Activated CD8-positive, alpha-beta T cell treated with anti-CD3 and anti-CD28 coated beads for 36 hours (primary cell): ENCODE results near the gene CXCL6. TPM values are rescaled to one million over a fixed set of nuclear protein-coding genes. Genes with fewer than 3 reads are reported as not detected.

Source experiments
- ATAC-seq: fragments of 200-7000 bp; cut with Tn5 transposase; one replicate; pipeline ENCODE4 v1.10.0; 2021; ENCODE audit warnings: mild to moderate bottlenecking, moderate library complexity
- CTCF ChIA-PET: fragments of 350-600 bp; sonication (Branson Sonifier 250); formaldehyde crosslinking; loops from one replicate; lab custom pipeline; 2021; ENCODE audit warnings: antibody characterized with exemption; lab: Charles Lee
- POLR2A ChIA-PET: fragments of 350-600 bp; sonication (Branson Sonifier 250); formaldehyde crosslinking; loops from one replicate; lab custom pipeline; 2021; ENCODE audit warnings: antibody characterized with exemption; lab: Charles Lee
- DNase-seq: peaks from one replicate; pipeline ENCODE4 v3.0.0-alpha.2; 2020
- H3K27ac Mint-ChIP-seq: one replicate; pipeline ENCODE4 v1.8.0; 2021; ENCODE audit warnings: mild to moderate bottlenecking, mixed read lengths
- H3K27me3 Mint-ChIP-seq: one replicate; pipeline ENCODE4 v1.8.0; 2021; ENCODE audit warnings: mixed read lengths
- H3K36me3 Mint-ChIP-seq: one replicate; pipeline ENCODE4 v1.8.0; 2021; ENCODE audit warnings: low read depth, mixed read lengths
- H3K4me1 Mint-ChIP-seq: one replicate; pipeline ENCODE4 v1.8.0; 2021; ENCODE audit warnings: low read depth, mixed read lengths
- H3K4me3 Mint-ChIP-seq: one replicate; pipeline ENCODE4 v1.8.0; 2021; ENCODE audit warnings: mild to moderate bottlenecking, moderate library complexity, mixed read lengths
- H3K9me3 Mint-ChIP-seq: one replicate; pipeline ENCODE4 v1.8.0; 2021; ENCODE audit warnings: mixed read lengths
- CTCF ChIP-seq: fragments of 200-600 bp; IDR thresholded peaks from one replicate; pipeline ENCODE4 v1.8.0; 2022; ENCODE audit warnings: antibody characterized with exemption, mild to moderate bottlenecking
- intact Hi-C: fragments of 100-400 bp; cut with micrococcal nuclease; formaldehyde crosslinking; loops from one replicate; pipeline ENCODE4 v1.10.0; 2022
- total RNA-seq, 2 experiments: library from RNA; stranded (reverse); gene quantifications; one replicate each; pipeline ENCODE4 v1.2.3, GENCODE V29; 2021

Gene CXCL6
- total RNA-seq, 2 experiments from 2014 or later: not detected

DNA sequence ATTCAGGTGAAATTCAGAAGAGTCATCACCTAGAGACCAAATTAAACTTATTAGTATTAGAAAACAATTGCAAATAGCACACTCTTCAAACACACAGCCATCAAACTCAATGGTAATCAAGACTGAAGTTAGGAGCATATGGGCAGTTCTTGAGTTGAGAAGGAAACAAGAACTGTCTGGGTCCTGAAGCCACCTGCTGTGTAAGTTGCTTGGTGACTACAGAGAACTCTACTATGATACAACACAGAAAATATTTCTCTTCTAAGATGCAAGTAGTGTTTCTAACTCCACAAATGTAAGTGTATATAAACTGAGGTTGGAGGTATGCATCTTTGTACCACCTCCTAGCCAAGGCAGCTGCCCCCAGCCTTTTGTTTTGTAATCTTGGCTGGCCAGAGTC lies 16.3 kb downstream of the CXCL6 start:
- H3K27me3 Mint-ChIP-seq: peaks cover 4% of the 10 kb centered on the region
- no peak overlapping the region for H3K27ac Mint-ChIP-seq
- H3K4me1 Mint-ChIP-seq: no peaks in the 10 kb centered on the region
- H3K9me3 Mint-ChIP-seq: no peaks in the 10 kb centered on the region
- no peak for ATAC-seq
- H3K4me3 Mint-ChIP-seq: no peak overlapping the region
- POLR2A ChIA-PET: no interaction called here
- intact Hi-C loops: no loop called here
- no peaks in the 10 kb centered on the region for H3K36me3 Mint-ChIP-seq
- DNase-seq: no peak
- no peak for TF ChIP-seq CTCF
- CTCF ChIA-PET: no interaction called here

DNA sequence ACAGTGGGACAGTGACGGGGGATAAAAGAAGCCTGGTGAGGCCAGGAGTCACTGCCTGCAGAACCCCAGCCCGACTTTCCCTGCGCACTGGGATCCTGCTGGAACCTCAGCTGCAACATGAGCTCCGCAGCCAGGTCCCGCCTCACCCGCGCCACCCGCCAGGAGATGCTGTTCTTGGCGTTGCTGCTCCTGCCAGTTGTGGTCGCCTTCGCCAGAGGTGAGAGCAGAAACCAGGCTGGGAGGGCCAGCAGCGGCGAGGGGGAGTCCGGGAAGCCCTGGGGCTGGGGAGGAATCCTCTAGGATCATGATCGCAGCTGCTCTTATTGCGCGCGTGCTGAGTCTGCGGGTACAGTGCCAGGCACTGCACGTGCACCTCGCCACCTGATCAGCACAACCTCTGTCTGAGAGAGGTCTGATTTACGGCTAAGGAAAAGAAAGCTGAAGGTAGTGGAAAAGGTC lies 16.8 kb downstream of the CXCL6 start, which contains the start of gene PF4V1:
PF4V1 (plus strand) TSS at position 51 of the 459 bp plus-strand sequence; CDS start at position 118, 67 bp downstream.
- no peak within 1 kb of the TSS for H3K4me3 Mint-ChIP-seq
- H3K4me1 Mint-ChIP-seq: no peaks in the 10 kb centered on the region
- intact Hi-C loops: no loop called here
- TF ChIP-seq CTCF: no peak
- peaks cover 4% of the 10 kb centered on the region for H3K27me3 Mint-ChIP-seq
- H3K36me3 Mint-ChIP-seq: no peaks in the 10 kb centered on the region
- no peak for DNase-seq
- CTCF ChIA-PET: no interaction called here
- POLR2A ChIA-PET: no interaction called here
- no peak within 1 kb of the TSS for H3K27ac Mint-ChIP-seq
- H3K9me3 Mint-ChIP-seq: no peaks in the 10 kb centered on the region
- ATAC-seq: no peak

DNA sequence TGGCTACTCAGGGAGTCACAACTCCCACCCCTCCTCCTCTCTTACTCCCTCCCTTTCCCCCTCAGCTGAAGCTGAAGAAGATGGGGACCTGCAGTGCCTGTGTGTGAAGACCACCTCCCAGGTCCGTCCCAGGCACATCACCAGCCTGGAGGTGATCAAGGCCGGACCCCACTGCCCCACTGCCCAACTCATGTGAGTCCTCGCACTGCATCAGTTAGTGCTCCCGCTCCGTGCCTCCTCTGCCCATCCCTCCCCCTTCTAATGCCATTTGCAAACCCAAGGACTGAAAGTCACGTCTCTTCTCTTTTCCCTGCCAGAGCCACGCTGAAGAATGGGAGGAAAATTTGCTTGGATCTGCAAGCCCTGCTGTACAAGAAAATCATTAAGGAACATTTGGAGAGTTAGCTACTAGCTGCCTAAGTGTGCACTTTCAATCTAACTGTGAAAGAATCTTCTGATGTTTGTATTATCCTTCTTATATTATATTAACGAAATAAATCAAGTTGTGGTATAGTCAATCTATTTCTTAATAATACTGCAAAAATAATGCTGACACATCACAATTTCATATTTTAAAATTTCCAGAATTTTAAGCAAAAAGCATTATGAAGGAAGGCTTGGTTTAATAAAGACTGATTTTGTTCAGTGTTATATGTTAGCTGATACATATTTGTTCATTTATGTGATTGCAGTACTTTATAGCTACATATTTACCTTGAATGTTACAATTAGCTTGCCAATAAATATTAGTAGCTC lies 17.4 kb downstream of the CXCL6 start:
- H3K27me3 Mint-ChIP-seq: peaks cover 4% of the 10 kb centered on the region
- intact Hi-C loops: no loop called here
- no peak overlapping the region for H3K4me3 Mint-ChIP-seq
- H3K9me3 Mint-ChIP-seq: no peaks in the 10 kb centered on the region
- no peak for DNase-seq
- no peak for ATAC-seq
- no peaks in the 10 kb centered on the region for H3K36me3 Mint-ChIP-seq
- H3K27ac Mint-ChIP-seq: no peak overlapping the region
- H3K4me1 Mint-ChIP-seq: no peaks in the 10 kb centered on the region
- ChIA-PET POLR2A (no interaction called here), CTCF (no interaction called here)
- TF ChIP-seq CTCF: no peak

- H3K27ac Mint-ChIP-seq: no peak overlapping the region
- no peaks in the 10 kb centered on the region for H3K4me1 Mint-ChIP-seq
- no peak for DNase-seq
- ATAC-seq: no peak
- no peaks in the 10 kb centered on the region for H3K9me3 Mint-ChIP-seq
- ChIA-PET CTCF (interaction anchor here (0.5 kb wide), 1 partner anchor 12 kb away, joined by 3 read pairs; no protein-coding TSS in a partner anchor), POLR2A (no interaction called here)
- intact Hi-C loops: no loop called here
- no peaks in the 10 kb centered on the region for H3K36me3 Mint-ChIP-seq
- no peak for TF ChIP-seq CTCF
- H3K4me3 Mint-ChIP-seq: no peak overlapping the region
- peaks cover 4% of the 10 kb centered on the region for H3K27me3 Mint-ChIP-seq
Measured at GRCh38 chr4:73855406-73855805, 18.9 kb downstream of the CXCL6 start.

DNA sequence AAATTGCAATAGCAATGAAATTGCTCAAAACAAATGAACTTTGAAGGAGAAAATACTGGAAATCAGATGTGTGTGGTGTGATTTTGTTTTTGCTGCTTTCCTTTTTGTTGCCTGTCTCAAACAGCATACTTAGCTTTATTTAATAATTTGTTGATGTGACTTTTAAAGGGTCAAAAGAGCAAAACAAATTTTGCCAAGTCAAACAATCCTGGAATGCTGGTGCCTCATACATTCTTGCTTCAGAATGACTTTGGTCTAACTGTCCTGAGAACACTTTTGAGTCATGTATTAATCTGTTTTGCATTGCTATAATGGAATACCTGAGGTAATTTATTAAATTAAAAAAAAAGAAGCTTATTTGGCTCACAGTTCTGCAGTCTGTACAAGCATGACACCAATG lies 20.0 kb downstream of the CXCL6 start:
- CTCF ChIA-PET: interaction anchor here (0.7 kb wide), 1 partner anchor 516 kb away, joined by 3 read pairs; no protein-coding TSS in a partner anchor

More for the DNA sequence above, 20.0 kb downstream of the CXCL6 start:
- TF ChIP-seq CTCF: no peak
- POLR2A ChIA-PET: no interaction called here
- ATAC-seq: no peak
- Mint-ChIP-seq H3K36me3 (no peaks in the 10 kb centered on the region), H3K4me1 (no peaks in the 10 kb centered on the region), H3K4me3 (no peak overlapping the region), H3K27me3 (peaks cover 4% of the 10 kb centered on the region), H3K9me3 (no peaks in the 10 kb centered on the region), H3K27ac (no peak overlapping the region)
- no peak for DNase-seq
- intact Hi-C loops: no loop called here
